MM.1S (cell line): ENCODE results near the gene PRSS56.

ENCODE experiments used
- EZH2 ChIP-seq: fragments of 300-600 bp; sonication (generic); optimal IDR thresholded peaks from 2 replicates; pipeline ENCODE3; 2017; ENCODE audit warnings: low read depth, mild to moderate bottlenecking, antibody characterized with exemption, low read length, mixed read lengths
- EZH2phosphoT487 ChIP-seq: fragments of 300-600 bp; sonication (generic); IDR thresholded peaks from 2 replicates; pipeline ENCODE4 v1.6.1; 2018; ENCODE audit warnings: antibody characterized with exemption, low read length
- TF ChIP-seq, protein P1 (sequence below): fragments of 300-600 bp; sonication (generic); IDR thresholded peaks from 2 replicates; pipeline ENCODE4 v1.5.1; 2016; ENCODE audit warnings: antibody characterized with exemption, low read length, mixed read lengths

- TF ChIP-seq, protein P1, sequence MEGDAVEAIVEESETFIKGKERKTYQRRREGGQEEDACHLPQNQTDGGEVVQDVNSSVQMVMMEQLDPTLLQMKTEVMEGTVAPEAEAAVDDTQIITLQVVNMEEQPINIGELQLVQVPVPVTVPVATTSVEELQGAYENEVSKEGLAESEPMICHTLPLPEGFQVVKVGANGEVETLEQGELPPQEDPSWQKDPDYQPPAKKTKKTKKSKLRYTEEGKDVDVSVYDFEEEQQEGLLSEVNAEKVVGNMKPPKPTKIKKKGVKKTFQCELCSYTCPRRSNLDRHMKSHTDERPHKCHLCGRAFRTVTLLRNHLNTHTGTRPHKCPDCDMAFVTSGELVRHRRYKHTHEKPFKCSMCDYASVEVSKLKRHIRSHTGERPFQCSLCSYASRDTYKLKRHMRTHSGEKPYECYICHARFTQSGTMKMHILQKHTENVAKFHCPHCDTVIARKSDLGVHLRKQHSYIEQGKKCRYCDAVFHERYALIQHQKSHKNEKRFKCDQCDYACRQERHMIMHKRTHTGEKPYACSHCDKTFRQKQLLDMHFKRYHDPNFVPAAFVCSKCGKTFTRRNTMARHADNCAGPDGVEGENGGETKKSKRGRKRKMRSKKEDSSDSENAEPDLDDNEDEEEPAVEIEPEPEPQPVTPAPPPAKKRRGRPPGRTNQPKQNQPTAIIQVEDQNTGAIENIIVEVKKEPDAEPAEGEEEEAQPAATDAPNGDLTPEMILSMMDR = no peak
- no peak for TF ChIP-seq EZH2phosphoT487
- TF ChIP-seq EZH2 = no peak
Observed at GRCh38 chr2:232539298-232540231, 19.4 kb downstream of the PRSS56 start, which contains the start of gene CHRNG.
